H1 (cell line): ENCODE measurements around the gene DCAF4. TPM values are rescaled to one million over a fixed set of nuclear protein-coding genes. Genes with fewer than 3 reads are reported as not detected.

Experiments
- CTCF ChIP-seq, 3 experiments: IDR thresholded peaks; 1 replicate in 2 of 3; 2 replicates in 1 of 3; pipeline versions ENCODE4 v1.5.1 to v1.6.1; 2011; ENCODE audit warnings: low read length in 3 of 3, mild to moderate bottlenecking in 3 of 3, inconsistent platforms in 2 of 3, low read depth in 1 of 3, moderate library complexity in 1 of 3; ENCODE audit not compliant: insufficient read depth in 1 of 3; ENCODE audit errors: control extremely low read depth in 1 of 3
- polyA plus RNA-seq, 7 experiments: library from polyadenylated mRNA; depleted of rRNA in 3 of 7; stranded (reverse) in 5 of 7; unstranded in 2 of 7; fragments of >200 nt in 5 of 7; fragments of 200-250 nt in 2 of 7; gene quantifications; 1 replicate in 5 of 7; 2 replicates in 1 of 7; 4 replicates in 1 of 7; pipeline versions ENCODE4 v1.2.1 to v1.2.3, GENCODE V29; 2011 to 2013; ENCODE audit warnings: missing spikeins in 2 of 7, mixed read lengths in 2 of 7
- total RNA-seq: library from RNA; stranded (reverse); fragmentation: NEBNext Ultra II Directional; extraction: Animal tissue kit (Norgen Biotek cat#: 25700); gene quantifications from 2 replicates; pipeline ENCODE4 v1.2.1, GENCODE V29; 2021

DCAF4 gene
- total and polyA plus RNA-seq, 2 of the 8 experiments (the other 6 are each of a cell fraction or from before 2014, with no cell fraction given): 17.0 to 21.1 TPM

GRCh38 chr14:72998252-72998903, 72.1 kb downstream of the DCAF4 start (continued):
- TF ChIP-seq CTCF (IDR thresholded peaks at IDR 0.05; ENCODE audit: control extremely low read depth in 1 of 3, insufficient read depth in 1 of 3, low read depth in 1 of 3, low read length in 3 of 3): no peak
